Right kidney (tissue), 1 donor: Measurements from ENCODE around the gene ITIH6.

Source experiments
- DNase-seq: peaks from one replicate; pipeline ENCODE4 v3.0.0-alpha.2; 2016

ITIH6 gene

DNA sequence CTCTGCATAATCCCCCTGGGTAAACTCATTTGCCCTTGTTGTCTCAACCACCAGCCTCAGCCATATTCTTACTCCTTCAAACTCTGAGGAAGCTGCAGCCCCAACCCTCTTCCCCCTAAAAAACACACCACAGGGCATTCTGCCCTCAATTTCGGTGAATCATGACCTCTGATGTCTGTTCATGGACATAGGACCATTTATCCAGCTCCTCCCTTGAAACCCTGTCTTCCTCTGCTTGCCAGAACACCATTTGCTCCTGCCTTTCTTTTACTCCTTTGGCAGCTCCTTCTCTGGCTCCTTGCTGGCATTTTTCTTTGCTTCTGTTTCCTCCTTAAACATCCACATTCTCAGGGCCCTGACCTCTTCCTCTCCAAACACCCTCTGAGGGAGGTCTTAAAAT, 87.1 kb downstream of the ITIH6 start:
- no peak for DNase-seq

DNA sequence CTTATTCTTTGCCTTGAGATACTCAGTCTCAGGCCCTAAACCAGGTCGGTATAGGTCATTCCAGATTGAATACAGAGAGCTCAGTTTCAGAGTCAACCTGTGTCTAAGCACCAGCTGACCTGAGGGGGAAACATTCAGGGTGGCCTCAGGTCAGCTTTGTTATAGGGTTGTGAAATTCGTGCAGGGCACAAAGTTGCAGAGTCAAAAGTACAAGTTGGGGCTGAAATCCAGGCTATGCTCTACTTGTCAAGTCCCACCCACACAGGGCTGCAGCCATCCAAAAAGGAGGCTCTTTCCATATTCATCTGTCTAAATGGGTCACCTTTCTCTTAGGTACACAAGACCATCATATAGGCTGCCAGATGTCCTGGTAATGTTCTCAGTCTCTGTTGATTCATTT, 89.7 kb downstream of the ITIH6 start:
- no peak for DNase-seq
